DMS79 (cell line): ENCODE measurements around the gene PPP1R1A.

ENCODE experiments used
- DNase-seq: peaks from one replicate; lab custom pipeline; 2025; lab: John Stamatoyannopoulos, UW

PPP1R1A gene

DNA sequence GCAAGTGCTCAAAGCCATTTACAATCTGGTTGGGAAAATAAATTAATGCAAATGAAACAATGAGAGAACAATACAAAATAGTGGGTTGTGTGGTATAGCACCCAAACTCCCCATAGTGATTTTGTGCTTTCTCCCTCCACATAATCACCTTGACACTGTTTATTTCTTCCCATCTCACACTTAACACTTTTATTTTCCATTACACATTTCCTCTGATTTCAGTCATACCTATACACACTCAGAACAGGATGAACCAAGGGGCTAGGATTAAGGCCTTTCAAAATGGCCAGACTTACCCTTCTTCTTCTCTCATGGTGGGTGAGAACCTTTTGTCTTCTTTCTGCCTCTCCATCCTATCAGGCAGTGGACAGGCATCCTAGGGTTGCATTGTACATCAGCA lies 53.0 kb downstream of the PPP1R1A start:
- no peak for DNase-seq

- no peak for DNase-seq
These were observed 58.9 kb downstream of the PPP1R1A start for GRCh38 chr12:54529581-54529980.
